GM23338 (cell line): ENCODE data around the gene PAFAH2. TPM values are rescaled to one million over a fixed set of nuclear protein-coding genes. Genes with fewer than 3 reads are reported as not detected.

Experiments
- ATAC-seq: fragments of 200-7000 bp; cut with Tn5 transposase; 3 replicates; pipeline ENCODE4 v1.9.1; 2020
- DNase-seq: peaks from one replicate; pipeline ENCODE4 v3.0.0-alpha.2; 2015; ENCODE audit warnings: low spot score
- H2AFZ ChIP-seq: fragments of 200-600 bp; sonication (generic); 2 replicates; pipeline ENCODE4 v1.8.0; 2016; ENCODE audit warnings: antibody characterized with exemption, mild to moderate bottlenecking, moderate library complexity
- H3F3A ChIP-seq: fragments of 200-600 bp; sonication (generic); replicated peaks from 2 replicates; pipeline ENCODE4 v1.8.0; 2017; ENCODE audit warnings: antibody characterized with exemption, mixed run types, low read depth
- H3K27ac ChIP-seq: fragments of 200-600 bp; sonication (generic); 2 replicates; pipeline ENCODE4 v1.6.1; 2016; ENCODE audit warnings: low read depth
- H3K27me3 ChIP-seq: fragments of 200-600 bp; sonication (generic); 2 replicates; pipeline ENCODE4 v1.8.0; 2016; ENCODE audit warnings: mild to moderate bottlenecking, mixed run types, moderate library complexity; ENCODE audit not compliant: insufficient read depth
- H3K36me3 ChIP-seq: fragments of 200-600 bp; sonication (generic); 2 replicates; pipeline ENCODE4 v1.8.0; 2016; ENCODE audit warnings: mild to moderate bottlenecking; ENCODE audit not compliant: insufficient read depth
- H3K4me1 ChIP-seq: fragments of 200-600 bp; sonication (generic); 2 replicates; pipeline ENCODE4 v1.8.0; 2016; ENCODE audit warnings: mild to moderate bottlenecking, moderate library complexity; ENCODE audit not compliant: insufficient read depth
- H3K4me2 ChIP-seq: fragments of 200-600 bp; sonication (generic); 2 replicates; pipeline ENCODE4 v1.7.1; 2017; ENCODE audit warnings: mixed run types
- H3K4me3 ChIP-seq: fragments of 200-600 bp; sonication (generic); 2 replicates; pipeline ENCODE4 v1.6.1; 2016; ENCODE audit warnings: mixed run types
- H3K79me2 ChIP-seq: fragments of 200-600 bp; sonication (generic); replicated peaks from 2 replicates; pipeline ENCODE4 v1.8.0; 2017; ENCODE audit warnings: mild to moderate bottlenecking; ENCODE audit not compliant: insufficient read depth
- H3K9me2 ChIP-seq: fragments of 200-600 bp; sonication (generic); 2 replicates; pipeline ENCODE4 v1.8.0; 2017; ENCODE audit not compliant: insufficient read depth
- H4K20me1 ChIP-seq: fragments of 200-600 bp; sonication (generic); replicated peaks from 2 replicates; pipeline ENCODE4 v1.8.0; 2017; ENCODE audit warnings: mild to moderate bottlenecking; ENCODE audit not compliant: insufficient read depth
- H3K27ac Mint-ChIP-seq: 2 replicates; pipeline ENCODE4 v1.8.0; 2020; ENCODE audit warnings: inconsistent platforms, mild to moderate bottlenecking, moderate library complexity, mixed read lengths
- H3K27me3 Mint-ChIP-seq: 3 replicates; pipeline ENCODE4 v1.8.0; 2022; ENCODE audit warnings: low read depth, mild to moderate bottlenecking, moderate library complexity, mixed read lengths, inconsistent platforms; ENCODE audit not compliant: insufficient read depth, poor library complexity
- H3K36me3 Mint-ChIP-seq: 3 replicates; pipeline ENCODE4 v1.8.0; 2021; ENCODE audit warnings: low read depth, mild to moderate bottlenecking, inconsistent platforms, moderate library complexity, mixed read lengths
- H3K4me1 Mint-ChIP-seq: 3 replicates; pipeline ENCODE4 v1.8.0; 2020; ENCODE audit warnings: mild to moderate bottlenecking, inconsistent platforms, mixed read lengths
- H3K4me3 Mint-ChIP-seq: 3 replicates; pipeline ENCODE4 v1.8.0; 2021; ENCODE audit warnings: moderate library complexity, mild to moderate bottlenecking, inconsistent platforms, mixed read lengths
- H3K9me3 Mint-ChIP-seq: 3 replicates; pipeline ENCODE4 v1.8.0; 2020; ENCODE audit warnings: moderate library complexity, mild to moderate bottlenecking, inconsistent platforms, mixed read lengths
- CREB1 ChIP-seq: fragments of 250-450 bp; sonication (Bioruptor Pico); IDR thresholded peaks from 2 replicates; pipeline ENCODE4 v1.5.0; 2020; ENCODE audit warnings: low read depth, mild to moderate bottlenecking, moderate library complexity
- EZH2 ChIP-seq: fragments of 200-600 bp; sonication (generic); IDR thresholded peaks from one replicate; pipeline ENCODE4 v1.8.0; 2017; ENCODE audit warnings: antibody characterized with exemption, mild to moderate bottlenecking, low read depth; ENCODE audit not compliant: unreplicated experiment
- EZH2phosphoT487 ChIP-seq: fragments of 200-600 bp; sonication (generic); IDR thresholded peaks from one replicate; pipeline ENCODE4 v1.8.1; 2018; ENCODE audit warnings: antibody characterized with exemption; ENCODE audit not compliant: unreplicated experiment
- JUNB ChIP-seq: IDR thresholded peaks from one replicate; pipeline ENCODE4 v1.6.1; 2016; ENCODE audit warnings: antibody characterized with exemption; ENCODE audit not compliant: unreplicated experiment
- POLR2AphosphoS5 ChIP-seq: IDR thresholded peaks from 2 replicates; pipeline ENCODE4 v1.6.1; 2016; ENCODE audit warnings: antibody characterized with exemption, low read depth
- REST ChIP-seq: IDR thresholded peaks from one replicate; pipeline ENCODE4 v1.6.1; 2018; ENCODE audit warnings: antibody characterized with exemption; ENCODE audit not compliant: unreplicated experiment
- STAT1 ChIP-seq: IDR thresholded peaks from one replicate; pipeline ENCODE4 v1.6.1; 2016; ENCODE audit warnings: antibody characterized with exemption; ENCODE audit not compliant: unreplicated experiment
- ZNF114 ChIP-seq: fragments of 250-450 bp; sonication (Bioruptor Pico); IDR thresholded peaks from 2 replicates; pipeline ENCODE4 v1.5.0; 2020; ENCODE audit warnings: mild to moderate bottlenecking, moderate library complexity
- ZNF331 ChIP-seq: fragments of 250-450 bp; sonication (Bioruptor Pico); IDR thresholded peaks from 2 replicates; pipeline ENCODE4 v1.5.0; 2020; ENCODE audit warnings: low read depth, mild to moderate bottlenecking, moderate library complexity
- ZNF462 ChIP-seq: fragments of 250-450 bp; sonication (Bioruptor Pico); IDR thresholded peaks from 2 replicates; pipeline ENCODE4 v1.5.0; 2020; ENCODE audit warnings: mild to moderate bottlenecking, moderate library complexity
- polyA plus RNA-seq: library from polyadenylated mRNA; unstranded; fragments of >200 nt; fragmentation: Nextera tagmentation; extraction: Ambion mirVana; gene quantifications from 2 replicates; pipeline ENCODE4 v1.2.1, GENCODE V29; 2016
- total RNA-seq: library from RNA; depleted of rRNA; stranded (reverse); fragments of >200 nt; shearing (Covaris generic); gene quantifications from 2 replicates; pipeline ENCODE4 v1.2.3, GENCODE V29; 2014
- TF ChIP-seq, protein P1 (sequence below), 2 experiments: fragments of 200-600 bp in 1 of 2; sonication (generic) in 1 of 2; conservative IDR thresholded peaks; 2 replicates each; pipeline versions ENCODE4 v1.5.1 to v1.6.1; 2016 to 2017; ENCODE audit warnings: antibody characterized with exemption in 2 of 2, low read depth in 2 of 2, mild to moderate bottlenecking in 2 of 2, moderate library complexity in 1 of 2
- TF ChIP-seq, protein P2 (sequence below): IDR thresholded peaks from 2 replicates; pipeline ENCODE4 v1.6.1; 2016; ENCODE audit warnings: antibody characterized with exemption

Gene PAFAH2
- total and polyA plus RNA-seq, 2 experiments from 2014 or later = 5.7 to 10.3 TPM

DNA sequence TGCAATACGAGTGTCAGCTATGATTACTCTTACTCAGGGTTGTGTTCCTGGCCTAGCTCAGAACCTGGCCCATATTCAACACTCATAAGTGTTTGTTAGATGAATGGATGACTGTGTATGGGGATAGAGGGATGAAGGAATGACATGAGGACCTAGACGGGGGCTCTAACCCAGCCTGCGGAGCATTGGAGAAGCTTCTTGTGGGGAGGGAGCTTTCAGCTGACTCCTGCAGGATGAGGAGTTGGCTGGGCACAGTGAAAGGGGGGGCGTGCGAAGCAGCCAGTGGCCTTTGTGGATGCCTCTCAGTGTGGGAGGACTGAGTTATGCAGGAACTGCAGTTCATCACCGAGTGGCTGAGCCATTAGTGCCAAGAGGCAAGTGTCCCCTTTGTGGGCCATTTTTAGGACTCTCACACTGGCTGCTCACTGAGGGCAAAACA, 22.5 kb upstream of the PAFAH2 start (continued):
- TF ChIP-seq ZNF331 (CRISPR knock-in tag) = no peak
- TF ChIP-seq, protein P1, sequence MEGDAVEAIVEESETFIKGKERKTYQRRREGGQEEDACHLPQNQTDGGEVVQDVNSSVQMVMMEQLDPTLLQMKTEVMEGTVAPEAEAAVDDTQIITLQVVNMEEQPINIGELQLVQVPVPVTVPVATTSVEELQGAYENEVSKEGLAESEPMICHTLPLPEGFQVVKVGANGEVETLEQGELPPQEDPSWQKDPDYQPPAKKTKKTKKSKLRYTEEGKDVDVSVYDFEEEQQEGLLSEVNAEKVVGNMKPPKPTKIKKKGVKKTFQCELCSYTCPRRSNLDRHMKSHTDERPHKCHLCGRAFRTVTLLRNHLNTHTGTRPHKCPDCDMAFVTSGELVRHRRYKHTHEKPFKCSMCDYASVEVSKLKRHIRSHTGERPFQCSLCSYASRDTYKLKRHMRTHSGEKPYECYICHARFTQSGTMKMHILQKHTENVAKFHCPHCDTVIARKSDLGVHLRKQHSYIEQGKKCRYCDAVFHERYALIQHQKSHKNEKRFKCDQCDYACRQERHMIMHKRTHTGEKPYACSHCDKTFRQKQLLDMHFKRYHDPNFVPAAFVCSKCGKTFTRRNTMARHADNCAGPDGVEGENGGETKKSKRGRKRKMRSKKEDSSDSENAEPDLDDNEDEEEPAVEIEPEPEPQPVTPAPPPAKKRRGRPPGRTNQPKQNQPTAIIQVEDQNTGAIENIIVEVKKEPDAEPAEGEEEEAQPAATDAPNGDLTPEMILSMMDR (conservative IDR thresholded peaks at IDR 0.05; ENCODE audit: low read depth in 2 of 2) = no peak
- TF ChIP-seq CREB1 (CRISPR knock-in tag) = no peak
- no peak for TF ChIP-seq EZH2
- TF ChIP-seq REST = no peak

DNA sequence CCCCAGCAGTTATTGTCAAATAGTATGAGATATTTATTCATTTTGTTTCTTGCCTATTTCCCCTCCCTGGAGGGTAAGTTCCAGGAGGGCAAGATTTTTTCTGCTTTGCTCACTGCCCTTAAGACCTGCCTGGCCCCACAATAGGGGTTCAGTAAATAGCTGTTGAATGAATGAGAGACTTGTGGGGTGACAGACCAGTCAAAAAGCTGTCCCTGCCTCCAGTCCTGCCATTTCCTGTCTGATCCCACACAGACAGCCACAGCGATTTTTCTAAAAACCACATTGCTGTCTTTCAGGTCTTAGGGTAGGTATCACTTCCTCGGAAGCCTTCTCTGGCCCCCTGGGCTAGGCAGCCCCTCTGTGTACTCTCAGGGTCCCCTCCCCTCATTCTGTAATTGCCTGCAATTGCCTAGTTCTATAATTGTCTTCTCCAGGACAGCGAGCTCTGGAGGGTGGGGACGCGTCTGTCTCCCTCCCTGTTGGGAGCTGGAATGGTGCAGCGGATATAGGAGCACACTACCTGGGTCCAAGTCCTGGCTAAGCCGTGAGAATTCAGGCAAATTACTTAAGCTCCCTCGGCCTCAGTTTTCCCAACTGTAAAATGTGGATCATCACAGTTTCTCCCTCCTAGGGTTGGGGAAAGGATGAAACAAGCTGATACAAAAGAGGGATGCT, 21.9 kb upstream of the PAFAH2 start:
- peaks cover 9% of the 10 kb centered on the region for H3K27me3 Mint-ChIP-seq
- no peak overlapping the region for H3K27ac ChIP-seq
- no peaks in the 10 kb centered on the region for H3K27me3 ChIP-seq
- H2AFZ ChIP-seq = no peak overlapping the region
- ATAC-seq = no peak
- H4K20me1 ChIP-seq = no peaks in the 10 kb centered on the region
- H3K4me2 ChIP-seq = no peak overlapping the region
- DNase-seq = no peak
- no peaks in the 10 kb centered on the region for H3K9me3 Mint-ChIP-seq
- H3K4me3 ChIP-seq = no peak overlapping the region
- no peaks in the 10 kb centered on the region for H3K79me2 ChIP-seq
- no peak overlapping the region for H3K4me3 Mint-ChIP-seq
- no peaks in the 10 kb centered on the region for H3K9me2 ChIP-seq
- no peaks in the 10 kb centered on the region for H3K36me3 ChIP-seq
- no peaks in the 10 kb centered on the region for H3F3A ChIP-seq
- H3K4me1 Mint-ChIP-seq = peaks cover 29% of the 10 kb centered on the region
- peaks cover 3% of the 10 kb centered on the region; the same call in 1 of the 2 replicates for H3K4me1 ChIP-seq
- H3K27ac Mint-ChIP-seq = no peak overlapping the region
- no peaks in the 10 kb centered on the region for H3K36me3 Mint-ChIP-seq
- TF ChIP-seq, protein P2, sequence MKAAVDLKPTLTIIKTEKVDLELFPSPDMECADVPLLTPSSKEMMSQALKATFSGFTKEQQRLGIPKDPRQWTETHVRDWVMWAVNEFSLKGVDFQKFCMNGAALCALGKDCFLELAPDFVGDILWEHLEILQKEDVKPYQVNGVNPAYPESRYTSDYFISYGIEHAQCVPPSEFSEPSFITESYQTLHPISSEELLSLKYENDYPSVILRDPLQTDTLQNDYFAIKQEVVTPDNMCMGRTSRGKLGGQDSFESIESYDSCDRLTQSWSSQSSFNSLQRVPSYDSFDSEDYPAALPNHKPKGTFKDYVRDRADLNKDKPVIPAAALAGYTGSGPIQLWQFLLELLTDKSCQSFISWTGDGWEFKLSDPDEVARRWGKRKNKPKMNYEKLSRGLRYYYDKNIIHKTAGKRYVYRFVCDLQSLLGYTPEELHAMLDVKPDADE = no peak
- TF ChIP-seq CREB1 (CRISPR knock-in tag) (no peak), ZNF331 (CRISPR knock-in tag) (no peak), STAT1 (no peak), ZNF462 (CRISPR knock-in tag) (no peak), JUNB (no peak), POLR2AphosphoS5 (no peak), EZH2phosphoT487 (no peak), ZNF114 (no peak)
